GM19351 (cell line): ENCODE data around the gene MYO1F.

Source experiments
- ATAC-seq: cut with Tn5 transposase; IDR thresholded peaks from one replicate; pipeline ENCODE4 v1.9.1; 2021; ENCODE audit warnings: mild to moderate bottlenecking, moderate library complexity; ENCODE audit not compliant: unreplicated experiment

Gene MYO1F

GRCh38 chr19:8499048-8499833, 78.0 kb downstream of the MYO1F start:
- ATAC-seq: no peak

GRCh38 chr19:8498295-8498694, 78.9 kb downstream of the MYO1F start:
- ATAC-seq: no peak

GRCh38 chr19:8494158-8494557, 83.1 kb downstream of the MYO1F start:
- no peak for ATAC-seq

GRCh38 chr19:8491574-8491973, 85.7 kb downstream of the MYO1F start:
- ATAC-seq: no peak

- ATAC-seq: no peak
Measured at GRCh38 chr19:8490873-8491272, 86.4 kb downstream of the MYO1F start.

- no peak for ATAC-seq
Measured at GRCh38 chr19:8490395-8490760, 86.9 kb downstream of the MYO1F start.

GRCh38 chr19:8489561-8490394, 87.5 kb downstream of the MYO1F start:
- ATAC-seq: no peak

- no peak for ATAC-seq
Measured at GRCh38 chr19:8488365-8488764, 88.9 kb downstream of the MYO1F start.

GRCh38 chr19:8487137-8487851, 89.9 kb downstream of the MYO1F start:
- ATAC-seq: peak; percentile 58

- ATAC-seq: no peak
Measured at GRCh38 chr19:8486661-8487136, 90.5 kb downstream of the MYO1F start.

- no peak for ATAC-seq
Measured at GRCh38 chr19:8485561-8486371, 91.5 kb downstream of the MYO1F start.

- no peak for ATAC-seq
Measured at GRCh38 chr19:8484331-8484894, 92.8 kb downstream of the MYO1F start.

- no peak for ATAC-seq
Measured at GRCh38 chr19:8483165-8483564, 94.1 kb downstream of the MYO1F start.

GRCh38 chr19:8482696-8483095, 94.5 kb downstream of the MYO1F start:
- no peak for ATAC-seq

- ATAC-seq: no peak
Measured at GRCh38 chr19:8481616-8482015, 95.6 kb downstream of the MYO1F start.

GRCh38 chr19:8481201-8481600, 96.0 kb downstream of the MYO1F start:
- ATAC-seq: no peak

- ATAC-seq: no peak
Measured at GRCh38 chr19:8478598-8478997, 98.6 kb downstream of the MYO1F start.

GRCh38 chr19:8477889-8478288, 99.4 kb downstream of the MYO1F start:
- no peak for ATAC-seq

GRCh38 chr19:8476524-8476923, 100.7 kb downstream of the MYO1F start:
- no peak for ATAC-seq

GRCh38 chr19:8475005-8475404, 102.2 kb downstream of the MYO1F start:
- ATAC-seq: no peak
